ENCODE results near the gene PDPR. TPM values are rescaled to one million over a fixed set of nuclear protein-coding genes. Genes with fewer than 3 reads are reported as not detected.

PDPR gene
- polyA plus RNA-seq, 1 donor, result 25.5 TPM

Other genes with a start within 250 kb of the PDPR start
- 0.99 TPM for gene CLEC18A, start 163.0 kb upstream of the PDPR start, polyA plus RNA-seq
- gene CLEC18C, start 59.5 kb downstream of the PDPR start, polyA plus RNA-seq, result 0.69 TPM
- 15.1 TPM for gene EXOSC6, start 137.6 kb downstream of the PDPR start, polyA plus RNA-seq
- 53.0 TPM for gene AARS1, start 175.2 kb downstream of the PDPR start, polyA plus RNA-seq
- gene DDX19B, start 184.9 kb downstream of the PDPR start, polyA plus RNA-seq, result 28.5 TPM
- gene DDX19A, start 232.6 kb downstream of the PDPR start, polyA plus RNA-seq, result 31.6 TPM

Measured in large intestine (tissue), 1 donor.